GM21717 (cell line): Measurements from ENCODE around the gene RAB42.
"Not testable (repeated sequence)": the region's sequence is repeated elsewhere in the genome, so short reads cannot be mapped to it uniquely, and the experiment has no call there.

Source experiments
- ATAC-seq: cut with Tn5 transposase; IDR thresholded peaks from one replicate; pipeline ENCODE4 v1.9.1; 2021; ENCODE audit warnings: mild to moderate bottlenecking, moderate library complexity; ENCODE audit not compliant: unreplicated experiment

The RAB42 gene

DNA sequence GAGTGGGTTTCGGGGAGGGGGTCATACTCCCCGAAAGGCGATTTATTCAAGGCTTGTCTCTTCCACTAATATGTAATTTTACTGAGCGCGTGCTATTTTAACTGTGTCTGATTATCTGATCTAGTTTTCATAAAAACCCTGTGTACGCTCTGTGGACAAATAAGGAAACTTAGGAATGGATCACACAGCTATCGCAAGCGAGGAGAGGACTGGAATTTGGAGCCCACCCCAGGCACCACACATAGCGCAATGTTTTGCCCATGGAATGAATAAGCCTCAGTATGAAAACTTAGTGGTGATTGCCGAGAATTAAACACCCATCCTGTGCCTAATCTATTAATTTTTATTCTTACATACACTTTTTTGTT lies 9.8 kb upstream of the RAB42 start:
- ATAC-seq: no peak

DNA sequence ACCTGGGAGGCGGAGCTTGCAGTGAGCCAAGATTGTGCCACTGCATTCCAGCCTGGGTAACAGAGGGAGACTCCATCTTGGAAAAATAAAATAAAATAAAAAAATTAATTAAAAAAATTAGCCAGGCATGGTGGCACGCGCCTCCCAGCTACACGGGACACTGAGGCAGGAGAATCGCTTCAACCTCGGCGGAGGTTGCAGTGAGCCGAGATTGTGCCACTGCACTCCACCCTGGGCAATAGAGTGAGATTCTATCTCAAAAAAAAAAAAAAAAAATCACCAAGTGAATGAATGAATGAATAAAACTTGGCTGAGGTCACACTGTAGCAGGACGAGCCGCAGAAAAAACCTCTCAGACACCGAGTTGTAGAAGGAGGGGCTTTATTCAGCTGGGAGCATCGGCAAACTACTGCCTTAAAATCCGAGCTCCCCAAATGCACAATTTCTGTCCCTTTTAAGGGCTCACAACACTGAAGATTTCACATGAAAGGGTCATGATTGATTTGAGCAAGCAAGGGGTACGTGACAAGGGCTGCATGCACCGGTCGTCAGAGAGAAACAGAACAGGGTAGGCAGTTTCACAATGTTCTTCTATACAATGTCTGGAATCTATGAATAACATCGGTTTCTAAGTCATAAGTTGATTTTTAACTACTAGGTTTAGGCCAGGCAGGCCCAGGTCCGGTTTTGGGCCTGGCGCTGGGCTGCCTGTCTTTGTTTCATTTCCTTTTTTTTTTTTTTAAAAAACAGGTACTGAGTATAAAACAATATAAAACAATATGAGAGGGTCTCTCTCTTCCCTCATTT lies 5.3 kb upstream of the RAB42 start:
- not testable (repeated sequence) for ATAC-seq

- ATAC-seq: no peak
Observed at GRCh38 chr1:28592321-28593071, 431 bp downstream of the RAB42 start.

DNA sequence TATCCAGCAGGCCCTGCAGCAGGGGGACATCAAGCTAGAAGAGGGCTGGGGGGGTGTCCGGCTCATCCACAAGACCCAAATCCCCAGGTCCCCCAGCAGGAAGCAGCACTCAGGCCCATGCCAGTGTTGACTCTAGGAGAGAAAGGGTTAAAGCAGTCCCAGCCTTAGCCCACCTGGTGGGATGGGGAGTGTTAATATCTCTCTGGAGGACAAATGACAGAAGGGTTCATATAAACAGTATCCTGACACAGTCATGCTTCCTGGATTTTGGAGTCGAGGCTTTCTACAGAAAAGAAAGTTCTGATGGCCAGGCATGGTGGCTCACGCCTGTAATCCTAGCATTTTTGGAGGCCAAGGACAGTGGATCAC lies 1.9 kb downstream of the RAB42 start:
- not testable (repeated sequence) for ATAC-seq

GRCh38 chr1:28594686-28595411 lies 2.8 kb downstream of the RAB42 start:
- not testable (repeated sequence) for ATAC-seq

- no peak for ATAC-seq
Observed at GRCh38 chr1:28595412-28596191, 3.5 kb downstream of the RAB42 start.

- ATAC-seq: not testable (repeated sequence)
Observed at GRCh38 chr1:28596276-28596675, 4.2 kb downstream of the RAB42 start.

GRCh38 chr1:28601696-28602095 lies 9.6 kb downstream of the RAB42 start:
- no peak for ATAC-seq

DNA sequence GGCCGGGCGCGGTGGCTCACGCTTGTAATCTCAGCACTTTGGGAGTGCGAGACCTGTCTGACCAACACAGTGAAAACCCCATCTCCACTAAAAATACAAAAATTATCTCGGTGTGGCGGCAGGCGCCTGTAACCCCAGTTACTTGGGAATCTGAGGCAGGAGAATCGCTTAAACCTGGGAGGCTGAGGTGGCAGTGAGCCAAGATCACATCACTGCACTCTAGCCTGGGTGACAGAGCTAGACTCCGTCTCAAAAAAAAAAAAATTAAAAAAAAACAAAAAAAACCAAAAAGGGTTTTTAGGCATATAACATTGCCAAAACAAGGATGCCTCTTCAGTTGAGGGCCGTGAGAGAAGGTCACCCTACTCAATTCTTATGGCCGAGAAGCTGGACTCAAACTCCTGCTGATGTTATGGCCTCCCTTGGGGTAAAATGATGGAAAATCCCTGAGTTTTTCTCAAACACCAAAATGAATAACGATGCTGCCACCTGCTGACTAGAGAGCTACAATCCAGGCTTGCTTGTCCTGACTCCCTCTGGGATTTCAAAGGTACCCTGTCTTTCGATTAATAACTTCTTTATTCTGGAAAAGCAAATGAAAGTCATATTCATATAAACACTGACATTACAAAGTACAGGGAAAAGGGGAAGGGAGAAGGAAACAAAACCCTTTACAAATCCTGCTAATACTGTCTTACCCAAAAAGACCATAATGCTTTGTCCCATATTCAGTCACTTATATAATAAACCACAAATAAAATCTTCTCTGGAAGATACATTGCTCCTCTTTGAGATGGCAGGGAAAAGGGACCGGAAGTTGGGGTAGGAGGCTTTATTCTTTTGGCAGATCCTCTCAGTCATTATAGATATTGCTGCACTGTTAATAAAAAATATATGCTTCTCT lies 10.7 kb downstream of the RAB42 start:
- no peak for ATAC-seq

DNA sequence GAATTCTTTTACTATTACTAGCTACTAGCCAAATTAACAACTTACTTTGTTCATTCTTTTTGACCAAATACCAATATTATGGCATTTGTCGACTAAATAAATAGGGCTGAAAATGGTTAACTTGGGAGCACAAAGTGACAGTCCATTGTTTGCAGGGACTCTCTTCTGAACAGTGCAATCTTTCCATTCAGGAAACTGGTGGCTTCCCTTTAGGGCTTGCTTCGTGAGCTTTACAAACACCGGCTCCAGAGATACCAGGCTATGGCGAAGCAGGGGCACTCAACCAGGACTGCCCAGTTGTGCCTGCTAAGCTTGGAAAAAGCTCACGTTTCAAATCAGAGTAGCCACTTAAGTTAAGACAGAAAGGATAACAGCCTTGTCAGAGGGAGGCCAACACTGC lies 12.3 kb downstream of the RAB42 start:
- no peak for ATAC-seq

GRCh38 chr1:28604962-28605361 lies 12.9 kb downstream of the RAB42 start:
- ATAC-seq: no peak

GRCh38 chr1:28606771-28607170 lies 14.7 kb downstream of the RAB42 start:
- no peak for ATAC-seq

GRCh38 chr1:28613175-28613574 lies 21.1 kb downstream of the RAB42 start:
- no peak for ATAC-seq

DNA sequence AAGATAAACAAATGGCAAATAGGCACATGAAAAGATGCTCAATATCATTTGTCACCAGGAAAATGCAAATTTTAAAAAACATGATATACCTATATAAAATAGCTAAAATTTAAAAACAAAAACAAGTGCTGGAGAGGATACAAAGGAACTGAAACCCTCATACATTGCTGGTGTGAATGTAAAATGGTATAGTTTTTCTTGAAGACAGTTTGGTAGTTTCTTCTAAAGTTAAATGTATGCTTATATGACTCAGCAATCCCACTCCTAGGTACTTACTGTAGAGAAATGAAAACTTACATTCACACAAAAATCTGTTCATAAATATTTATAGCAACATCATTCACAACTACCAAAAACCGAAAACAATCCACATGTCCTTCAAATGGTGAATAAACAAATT lies 39.6 kb downstream of the RAB42 start:
- no peak for ATAC-seq

DNA sequence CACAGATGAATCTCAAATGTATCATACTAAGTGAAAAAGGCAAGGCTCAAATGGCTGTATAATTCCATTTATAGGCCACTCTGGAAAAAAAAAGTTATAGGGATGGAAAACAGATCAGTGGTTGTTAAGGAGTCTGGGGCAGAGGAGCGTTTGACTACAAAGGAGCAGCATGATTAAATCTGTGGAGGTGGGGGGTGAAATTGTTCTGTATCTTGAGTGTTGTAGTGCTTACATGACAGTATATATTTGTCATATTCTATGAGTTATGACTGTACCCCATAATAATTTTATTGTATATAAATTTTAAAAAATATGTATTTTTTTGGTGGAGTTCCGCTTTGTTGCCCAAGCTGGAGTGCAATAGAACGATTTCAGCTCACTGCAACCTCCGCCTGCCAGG lies 40.5 kb downstream of the RAB42 start:
- ATAC-seq: no peak

DNA sequence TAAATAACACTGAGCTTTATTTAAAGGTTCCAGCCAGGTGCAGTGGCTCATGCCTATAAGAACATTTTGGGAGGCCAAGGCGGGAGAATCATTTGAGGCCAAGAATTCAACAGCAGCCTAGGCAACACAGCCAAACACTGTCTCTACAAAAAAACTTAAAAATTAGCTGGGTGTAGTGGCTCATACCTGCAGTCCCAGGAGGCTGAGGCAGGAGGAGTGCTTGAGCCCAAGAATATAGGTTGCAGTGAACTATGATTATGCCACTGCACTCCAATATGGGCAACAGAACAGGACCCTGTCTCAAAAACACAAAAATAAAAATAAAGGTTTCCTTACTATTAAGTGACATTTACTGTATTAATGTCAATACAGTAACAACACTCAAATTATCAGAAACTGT lies 48.7 kb downstream of the RAB42 start:
- ATAC-seq: no peak

DNA sequence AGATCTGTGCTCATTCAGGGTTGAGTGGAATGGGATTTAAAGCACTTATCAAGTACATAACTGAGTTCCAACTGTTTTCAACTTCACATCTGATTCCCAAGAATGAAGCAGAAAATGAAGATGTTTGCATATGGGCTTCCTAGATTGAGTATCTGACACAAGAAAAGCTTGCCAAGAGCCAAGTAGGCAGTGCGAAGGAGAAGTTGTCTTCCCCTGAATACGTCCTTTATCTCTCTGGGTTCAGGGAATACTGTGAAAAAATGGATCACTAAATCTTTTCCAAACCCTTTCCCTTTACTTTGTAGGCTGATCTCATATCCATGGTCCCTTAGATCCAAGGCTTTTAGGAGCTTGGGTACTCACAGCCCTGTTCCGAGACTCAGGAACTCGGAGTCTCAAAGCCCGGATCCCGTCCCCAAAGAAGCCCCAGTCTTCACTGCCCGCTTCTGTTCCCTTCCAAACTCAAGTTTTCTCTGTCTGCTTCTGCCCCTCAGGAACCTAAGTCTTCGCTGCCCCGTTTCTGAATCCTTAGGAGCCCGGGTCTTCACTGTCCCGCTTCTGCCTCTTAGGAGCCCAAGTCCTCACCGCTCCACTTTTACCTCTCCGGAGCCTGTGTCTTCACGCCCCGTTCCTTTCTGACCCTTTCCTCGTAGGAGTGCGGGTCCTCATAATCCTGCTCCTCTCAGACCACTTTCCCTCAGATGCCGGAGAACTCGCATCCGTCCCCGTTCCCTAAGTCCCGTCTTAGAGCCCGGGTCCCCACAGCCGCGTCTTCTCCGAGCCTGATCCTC lies 50.2 kb downstream of the RAB42 start:
- ATAC-seq: peak; percentile 24

- ATAC-seq: peak; percentile 64
Observed at GRCh38 chr1:28642847-28643635, 51.0 kb downstream of the RAB42 start, which contains the start of gene TAF12. TAF12 (minus strand) TSS chr1:28643067; CDS start chr1:28622081, 20,986 bp downstream.
